GM12872 (cell line): ENCODE results near the gene SPATA2L.

Experiments used
- CTCF ChIP-seq: IDR thresholded peaks from 3 replicates; pipeline ENCODE4 v1.5.1; 2011; ENCODE audit warnings: low read depth, mild to moderate bottlenecking, low read length, moderate library complexity; ENCODE audit not compliant: insufficient read depth

SPATA2L gene

GRCh38 chr16:89697616-89698331, 3.7 kb downstream of the SPATA2L start:
- no peak for TF ChIP-seq CTCF

- no peak for TF ChIP-seq CTCF
Observed at GRCh38 chr16:89697161-89697615, 4.3 kb downstream of the SPATA2L start.

GRCh38 chr16:89696670-89697128, 4.8 kb downstream of the SPATA2L start:
- TF ChIP-seq CTCF: no peak

GRCh38 chr16:89695875-89696669, 5.4 kb downstream of the SPATA2L start:
- TF ChIP-seq CTCF: no peak

- TF ChIP-seq CTCF: no peak
Observed at GRCh38 chr16:89695086-89695874, 6.2 kb downstream of the SPATA2L start.

GRCh38 chr16:89693931-89694783, 7.3 kb downstream of the SPATA2L start:
- TF ChIP-seq CTCF: no peak
